Measurements from ENCODE around the gene EML5.

GRCh38 chr14:88612981-88613380 is 179.8 kb downstream of the EML5 start:
- TF ChIP-seq CTCF (IDR thresholded peaks at IDR 0.05; ENCODE audit: insufficient read depth, low read length, poor library complexity, severe bottlenecking) (no peak), EZH2phosphoT487 (conservative IDR thresholded peaks at IDR 0.05; ENCODE audit: low read length) (no peak)

Data from SU-DHL-6 (cell line).